ENCODE results near the gene CMC1. TPM values are rescaled to one million over a fixed set of nuclear protein-coding genes. Genes with fewer than 3 reads are reported as not detected.

Gene CMC1
- total RNA-seq, 1 experiment from 2014 or later: 16.5 TPM

- Histone ChIP-seq H3K18ac (ENCODE audit: insufficient read length, low read depth, low read length) (no peak overlapping the region), H2BK120ac (ENCODE audit: low read depth, low read length, poor library complexity, severe bottlenecking) (no peak overlapping the region), H3K79me1 (ENCODE audit: insufficient read depth, low read depth, low read length, poor library complexity, severe bottlenecking) (no peaks in the 10 kb centered on the region), H3K23me2 (ENCODE audit: insufficient read length, low read depth, low read length, poor library complexity, severe bottlenecking) (no peaks in the 10 kb centered on the region), H2BK15ac (ENCODE audit: low read depth, low read length) (no peak overlapping the region), H3K56ac (ENCODE audit: insufficient read length, low read depth, low read length) (no peak overlapping the region), H4K5ac (ENCODE audit: insufficient read length, low read depth, low read length) (no peak overlapping the region), H3K4me2 (ENCODE audit: insufficient read depth, insufficient read length, low read length) (no peak overlapping the region), H3K9ac (ENCODE audit: extremely low read depth, insufficient read length, low read length) (no peak overlapping the region), H3K27ac (ENCODE audit: insufficient read length, low read depth, low read length) (no peak overlapping the region), H3K4me1 (ENCODE audit: insufficient read depth, low read length) (no peaks in the 10 kb centered on the region), H3K79me2 (ENCODE audit: insufficient read depth, low read length) (no peaks in the 10 kb centered on the region), H4K91ac (ENCODE audit: insufficient read length, low read depth, low read length) (no peak overlapping the region), H2BK12ac (ENCODE audit: insufficient read length, low read depth, low read length) (no peak overlapping the region), H2AFZ (ENCODE audit: low read length) (no peak overlapping the region), H4K8ac (replicated peaks; ENCODE audit: insufficient read length, low read depth, low read length) (no peak overlapping the region), H2BK20ac (ENCODE audit: low read depth, low read length, poor library complexity, severe bottlenecking) (no peak overlapping the region), H3K23ac (ENCODE audit: insufficient read length, low read depth, low read length) (no peak overlapping the region), H4K20me1 (ENCODE audit: control insufficient read depth, insufficient read depth, insufficient read length) (no peaks in the 10 kb centered on the region), H3K14ac (ENCODE audit: insufficient read depth, low read length) (no peak overlapping the region), H3K4ac (ENCODE audit: low read depth, low read length) (no peak overlapping the region), H3T11ph (ENCODE audit: low read length) (no peak overlapping the region), H2AK5ac (ENCODE audit: insufficient read length, low read length) (no peak overlapping the region), H3K9me3 (ENCODE audit: control insufficient read depth, low read depth, low read length) (no peaks in the 10 kb centered on the region), H2BK5ac (ENCODE audit: insufficient read length, low read length) (no peak overlapping the region), H3K27me3 (ENCODE audit: insufficient read depth, low read length) (no peaks in the 10 kb centered on the region)
- no peaks in the 10 kb centered on the region for H3K27me3 Mint-ChIP-seq (ENCODE audit: low read depth)
- no peaks in the 10 kb centered on the region for H3K9me3 Mint-ChIP-seq
- H3K27ac Mint-ChIP-seq: no peak overlapping the region
- no peak for TF ChIP-seq CTCF (conservative IDR thresholded peaks at IDR 0.05)
- H3K36me3 Mint-ChIP-seq (ENCODE audit: insufficient read depth in 1 of 3, low read depth in 3 of 3): peaks cover 0 to 3% (median 0%) of the 10 kb centered on the region in 3 experiments; a peak in 1 of 7 replicates
- WGBS (ENCODE audit: extremely low coverage, insufficient read length, low lambda C conversion rate): no CpG with 5 or more reads among the region's 1 CpG
- DNase-seq: no peak
- H3K4me3 Mint-ChIP-seq: no peak overlapping the region
- H3K4me1 Mint-ChIP-seq: no peaks in the 10 kb centered on the region
These were observed 58.3 kb downstream of the CMC1 start for GRCh38 chr3:28299705-28300104.

Data from H9 (cell line).